ENCODE measurements around the gene SLC9A9. TPM values are rescaled to one million over a fixed set of nuclear protein-coding genes. Genes with fewer than 3 reads are reported as not detected.

The SLC9A9 gene
- polyA plus RNA-seq, 3 donors, result 1.0 to 9.0 (median 8.8) TPM

DNA sequence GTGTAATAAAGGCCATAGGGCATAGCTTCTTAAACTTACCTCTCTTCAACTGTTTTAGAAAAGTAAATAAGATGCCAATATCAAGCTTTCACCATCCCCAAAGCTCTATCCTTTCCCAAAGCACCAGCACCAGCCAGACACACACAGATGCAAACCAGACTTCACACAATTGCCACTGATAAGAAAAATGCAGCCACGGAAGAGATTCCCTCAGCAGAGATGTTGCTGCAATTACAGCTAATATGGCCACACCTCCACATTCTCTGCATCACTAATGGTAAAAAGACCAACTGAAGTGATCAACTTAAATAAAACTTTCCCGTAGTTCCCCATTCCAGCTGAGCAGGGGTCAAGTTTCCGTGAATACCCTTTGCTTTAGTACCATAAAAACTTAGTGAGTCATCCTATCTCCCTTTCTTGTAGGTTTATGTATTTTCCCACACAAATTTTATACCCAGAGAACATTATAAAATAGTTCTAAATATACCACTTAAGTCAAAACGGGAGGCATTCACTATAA lies 64.4 kb downstream of the SLC9A9 start:
- no peak overlapping the region for H3K27ac ChIP-seq (ENCODE audit: low read depth, low read length)
- 72 to 79% (median 77%) methylated on average over 4 of the region's 4 CpGs for WGBS, 3 donors

DNA sequence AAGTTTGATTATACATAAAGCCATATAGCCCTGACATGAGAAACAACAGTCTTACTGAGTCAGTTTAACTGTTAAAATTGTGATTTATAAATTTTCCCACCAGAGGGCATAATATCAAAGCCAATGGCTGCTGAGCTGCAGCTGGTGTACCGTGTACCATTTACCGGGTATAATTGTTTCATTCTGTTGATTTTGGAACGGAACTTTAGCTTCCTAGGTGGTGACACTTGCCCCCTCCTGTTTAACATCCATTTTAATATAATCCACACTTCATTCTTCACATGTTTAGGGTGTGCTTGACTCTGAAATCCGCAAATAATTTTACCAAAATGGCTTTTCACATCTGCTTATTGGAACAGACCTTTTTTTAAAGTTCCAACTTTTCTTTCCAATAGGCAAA lies 72.8 kb downstream of the SLC9A9 start:
- H3K27ac ChIP-seq (ENCODE audit: low read depth, low read length), result no peak overlapping the region
- WGBS, 3 donors, result 13 to 17% (median 15%) methylated on average over 4 of the region's 4 CpGs

GRCh38 chr3:143771939-143772338 lies 76.3 kb downstream of the SLC9A9 start:
- 62 to 84% (median 83%) methylated on average over 5 of the region's 5 CpGs for WGBS, 3 donors
- no peak overlapping the region for H3K27ac ChIP-seq (ENCODE audit: low read depth, low read length)

DNA sequence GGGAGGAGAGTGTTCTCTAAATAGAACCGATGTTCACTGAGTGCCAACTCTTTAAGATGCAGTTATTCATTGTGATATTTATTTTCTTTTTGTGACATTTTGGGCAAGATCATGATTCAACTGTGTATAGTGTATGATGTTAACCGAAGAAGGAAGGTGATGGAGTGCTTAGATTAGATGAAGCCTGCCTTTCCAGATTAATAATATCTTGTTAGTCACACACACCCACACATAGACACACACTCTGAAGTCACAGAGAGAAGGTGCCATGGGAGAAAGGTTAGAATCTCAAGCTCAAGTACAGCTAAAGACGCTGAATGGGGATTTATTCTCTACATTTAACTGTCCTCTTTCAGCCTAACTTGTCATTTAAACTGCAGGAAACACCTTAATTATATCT lies 77.0 kb downstream of the SLC9A9 start:
- 44 to 70% (median 60%) methylated on average over 3 of the region's 3 CpGs for WGBS, 3 donors
- H3K27ac ChIP-seq (ENCODE audit: low read depth, low read length), result no peak overlapping the region

DNA sequence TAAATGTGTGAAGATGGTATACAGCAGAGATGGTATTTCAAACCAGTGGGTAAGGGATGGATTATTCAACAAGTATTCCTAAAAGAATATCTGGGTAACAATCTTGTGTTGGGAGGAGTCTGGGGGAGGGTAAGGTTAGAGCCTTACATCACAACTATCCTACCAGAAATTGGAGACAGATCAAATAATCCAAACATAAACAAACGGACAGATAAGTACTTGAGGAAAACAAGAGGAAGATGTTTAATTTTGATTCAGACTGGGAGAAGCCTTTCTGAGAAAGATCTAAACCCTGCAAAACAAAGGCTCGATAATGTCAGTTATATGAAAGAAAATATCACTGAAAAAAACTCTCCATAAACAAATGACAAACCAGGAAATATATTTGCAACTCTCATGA lies 77.9 kb downstream of the SLC9A9 start:
- no peak overlapping the region for H3K27ac ChIP-seq (ENCODE audit: low read depth, low read length)
- WGBS, 3 donors, result 58 to 69% (median 63%) methylated on average over 2 of the region's 2 CpGs

DNA sequence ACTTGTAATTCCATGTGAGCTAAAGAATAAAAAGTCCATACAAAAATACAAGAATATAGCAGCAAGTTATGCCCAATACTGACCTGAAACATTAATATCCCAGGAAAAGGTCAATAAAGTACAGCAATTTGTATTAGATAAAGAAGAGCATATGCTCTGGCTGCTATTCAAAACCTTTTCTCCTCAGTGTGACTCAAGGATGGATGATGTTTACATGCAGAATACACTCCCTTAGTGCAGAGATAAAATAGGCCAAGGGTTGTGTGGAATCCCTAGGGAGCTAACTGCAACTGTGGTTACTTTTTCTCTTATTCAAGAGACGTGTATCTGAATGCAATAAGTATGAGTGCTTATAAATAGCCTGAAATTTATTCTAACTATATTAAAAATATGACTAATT lies 78.7 kb downstream of the SLC9A9 start:
- H3K27ac ChIP-seq (ENCODE audit: low read depth, low read length), result no peak overlapping the region
- WGBS, 3 donors, result 30 to 54% (median 46%) methylated on average over 1 of the region's 1 CpG

DNA sequence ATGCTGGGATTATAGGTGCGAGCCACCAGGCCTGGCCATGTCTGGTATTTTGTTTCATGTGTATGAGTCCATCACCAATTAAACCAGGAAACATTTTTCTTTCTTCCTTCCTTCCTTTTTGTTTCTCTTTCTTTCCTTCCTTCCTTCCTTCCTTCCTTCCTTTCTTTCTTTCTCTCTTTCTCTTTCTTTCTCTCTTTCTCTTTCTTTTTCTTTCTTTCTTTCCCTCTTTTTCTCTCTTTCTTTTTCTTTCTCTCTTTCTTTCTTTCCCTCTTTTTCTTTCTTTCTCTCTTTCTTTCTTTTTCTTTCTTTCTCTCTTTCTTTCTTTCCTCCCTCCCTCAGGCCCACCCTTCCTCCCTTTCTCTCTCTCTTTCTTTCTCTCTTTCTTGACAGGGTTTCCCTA lies 83.4 kb downstream of the SLC9A9 start:
- 90 to 100% (median 98%) methylated on average over 1 of the region's 1 CpG for WGBS, 3 donors

GRCh38 chr3:143763564-143764162 lies 84.6 kb downstream of the SLC9A9 start:
- H3K27ac ChIP-seq (ENCODE audit: low read depth, low read length), result no peak overlapping the region

More for the DNA sequence above, 83.4 kb downstream of the SLC9A9 start:
- no peak overlapping the region for H3K27ac ChIP-seq (ENCODE audit: low read depth, low read length)

GRCh38 chr3:143757691-143758090 lies 90.6 kb downstream of the SLC9A9 start:
- WGBS, 3 donors, result 52 to 82% (median 82%) methylated on average over 4 of the region's 4 CpGs
- no peak overlapping the region for H3K27ac ChIP-seq (ENCODE audit: low read depth, low read length)

GRCh38 chr3:143755978-143756377 lies 92.3 kb downstream of the SLC9A9 start:
- 52 to 85% (median 85%) methylated on average over 2 of the region's 2 CpGs for WGBS, 3 donors
- no peak overlapping the region for H3K27ac ChIP-seq (ENCODE audit: low read depth, low read length)

- no peak overlapping the region for H3K27ac ChIP-seq (ENCODE audit: low read depth, low read length)
- 33 to 47% (median 38%) methylated on average over 1 of the region's 1 CpG for WGBS, 3 donors
Observed at GRCh38 chr3:143754090-143754489, 94.2 kb downstream of the SLC9A9 start.

GRCh38 chr3:143753456-143753855 lies 94.8 kb downstream of the SLC9A9 start:
- no peak overlapping the region for H3K27ac ChIP-seq (ENCODE audit: low read depth, low read length)

DNA sequence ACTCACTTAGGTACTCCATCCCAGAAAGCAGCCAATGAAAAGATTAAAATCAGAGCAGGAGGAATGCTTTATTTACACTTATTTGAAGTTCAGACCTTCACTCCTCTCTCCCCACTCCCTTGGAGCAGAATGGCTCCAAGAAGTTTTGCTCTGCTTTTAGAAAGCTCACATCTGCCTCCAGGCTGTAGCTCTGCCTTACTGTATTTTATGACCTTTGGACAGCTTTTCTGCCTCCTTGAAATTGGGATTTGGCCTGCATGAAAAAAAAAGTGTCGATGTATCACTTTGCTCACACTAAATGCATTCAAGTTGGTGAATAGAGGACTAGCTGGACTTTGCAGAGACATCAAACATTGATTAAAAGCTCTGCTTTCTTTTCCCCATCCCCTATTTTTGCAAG lies 95.3 kb downstream of the SLC9A9 start:
- 57 to 72% (median 61%) methylated on average over 1 of the region's 1 CpG for WGBS, 3 donors

GRCh38 chr3:143751643-143752178 lies 96.6 kb downstream of the SLC9A9 start:
- WGBS, 3 donors, result 77 to 83% (median 81%) methylated on average over 4 of the region's 4 CpGs
- H3K27ac ChIP-seq (ENCODE audit: low read depth, low read length), result no peak overlapping the region

More for the DNA sequence above, 95.3 kb downstream of the SLC9A9 start:
- H3K27ac ChIP-seq (ENCODE audit: low read depth, low read length), result no peak overlapping the region

DNA sequence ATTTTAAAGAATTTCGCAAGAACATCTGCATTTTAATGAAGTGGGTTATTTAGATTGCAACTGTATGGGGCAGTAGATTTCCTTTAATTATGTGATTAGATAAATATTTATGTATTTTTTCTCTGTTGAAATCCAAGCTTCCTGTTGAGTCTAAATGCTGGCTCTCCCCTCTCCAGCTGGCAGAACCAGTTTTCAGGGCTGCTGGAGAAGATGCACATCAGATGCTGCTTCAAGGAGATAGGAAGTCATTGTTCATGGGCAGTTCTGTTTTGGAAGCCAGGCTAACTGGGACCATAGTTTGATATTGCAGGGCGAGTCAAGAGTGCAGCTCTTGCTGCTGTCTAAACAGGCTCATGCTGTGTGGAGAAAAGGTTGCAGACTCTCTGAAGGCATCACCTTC lies 97.4 kb downstream of the SLC9A9 start:
- WGBS, 3 donors, result 79 to 95% (median 91%) methylated on average over 2 of the region's 2 CpGs
- H3K27ac ChIP-seq (ENCODE audit: low read depth, low read length), result no peak overlapping the region

DNA sequence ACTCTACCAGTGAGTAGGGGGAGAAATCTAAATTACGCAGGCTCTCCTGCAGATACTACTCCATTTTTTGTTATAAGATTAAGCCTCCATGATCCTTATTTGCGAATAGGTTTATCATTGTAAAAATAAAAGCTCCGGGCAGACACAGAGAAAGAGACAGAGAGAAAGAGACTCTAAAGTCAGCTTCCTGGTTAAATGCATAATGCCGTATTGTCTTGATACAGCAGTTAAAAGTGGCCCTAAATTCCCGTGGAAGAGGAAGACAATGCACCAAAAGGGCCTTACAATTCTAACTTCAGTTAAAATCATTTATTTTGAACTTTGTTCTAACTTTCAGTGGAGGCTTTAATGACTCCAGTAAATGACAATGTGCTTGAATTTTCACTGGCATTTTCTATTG lies 98.3 kb downstream of the SLC9A9 start:
- no peak overlapping the region for H3K27ac ChIP-seq (ENCODE audit: low read depth, low read length)
- 69 to 87% (median 85%) methylated on average over 5 of the region's 5 CpGs for WGBS, 3 donors

- H3K27ac ChIP-seq (ENCODE audit: low read depth, low read length), result no peak overlapping the region
- WGBS, 3 donors, result 70 to 84% (median 74%) methylated on average over 2 of the region's 2 CpGs
Observed at GRCh38 chr3:143737065-143737464, 111.2 kb downstream of the SLC9A9 start.

GRCh38 chr3:143736205-143736997 lies 111.9 kb downstream of the SLC9A9 start:
- no peak overlapping the region for H3K27ac ChIP-seq (ENCODE audit: low read depth, low read length)
- 40 to 84% (median 70%) methylated on average over 5 of the region's 5 CpGs for WGBS, 3 donors

GRCh38 chr3:143731776-143732175 lies 116.5 kb downstream of the SLC9A9 start:
- H3K27ac ChIP-seq (ENCODE audit: low read depth, low read length), result no peak overlapping the region
- WGBS, 3 donors, result 72 to 91% (median 90%) methylated on average over 2 of the region's 2 CpGs

GRCh38 chr3:143731320-143731719 lies 116.9 kb downstream of the SLC9A9 start:
- WGBS, 3 donors, result 81 to 100% (median 93%) methylated on average over 1 of the region's 1 CpG
- H3K27ac ChIP-seq (ENCODE audit: low read depth, low read length), result no peak overlapping the region

All from adipose tissue (tissue), 3 donors.